SJSA1 (cell line): ENCODE results near the gene ERG. TPM values are rescaled to one million over a fixed set of nuclear protein-coding genes. Genes with fewer than 3 reads are reported as not detected.

Source experiments
- DNase-seq, 2 experiments: peaks; one replicate each; pipeline ENCODE4 v3.0.0-alpha.2; 2015 to 2020; ENCODE audit warnings: low spot score in 2 of 2, low read depth in 1 of 2
- H3K27ac ChIP-seq: fragments of 250-450 bp; sonication (Bioruptor Pico); 2 replicates; pipeline ENCODE4 v1.5.1; 2020; ENCODE audit warnings: mild to moderate bottlenecking, moderate library complexity
- H3K27me3 ChIP-seq: fragments of 250-450 bp; sonication (Bioruptor Pico); replicated peaks from 2 replicates; pipeline ENCODE4 v1.5.1; 2020; ENCODE audit warnings: mild to moderate bottlenecking, moderate library complexity
- H3K36me3 ChIP-seq: fragments of 250-450 bp; sonication (Bioruptor Pico); 2 replicates; pipeline ENCODE4 v1.5.1; 2020; ENCODE audit warnings: mild to moderate bottlenecking
- H3K4me1 ChIP-seq: fragments of 250-450 bp; sonication (Bioruptor Pico); replicated peaks from 2 replicates; pipeline ENCODE4 v1.6.1; 2021; ENCODE audit warnings: mild to moderate bottlenecking
- H3K4me3 ChIP-seq: fragments of 250-450 bp; sonication (Bioruptor Pico); 2 replicates; pipeline ENCODE4 v1.5.1; 2020; ENCODE audit warnings: mild to moderate bottlenecking
- H3K9me3 ChIP-seq: fragments of 250-450 bp; sonication (Bioruptor Pico); replicated peaks from 2 replicates; pipeline ENCODE4 v1.5.1; 2020; ENCODE audit warnings: mild to moderate bottlenecking
- total RNA-seq: library from RNA; depleted of rRNA; stranded (reverse); fragments of >200 nt; shearing (Covaris generic); gene quantifications from 2 replicates; pipeline ENCODE4 v1.2.3, GENCODE V29; 2014

Gene ERG
- total RNA-seq, 1 experiment from 2014 or later, result 0.89 TPM

GRCh38 chr21:38492007-38492406 is 6.3 kb downstream of the ERG start:
- Histone ChIP-seq H3K4me1 (peaks cover 20% of the 10 kb centered on the region), H3K36me3 (no peaks in the 10 kb centered on the region), H3K4me3 (no peak overlapping the region), H3K27me3 (no peaks in the 10 kb centered on the region), H3K27ac (no peak overlapping the region), H3K9me3 (no peaks in the 10 kb centered on the region)
- no peak for DNase-seq

- Histone ChIP-seq H3K36me3 (no peaks in the 10 kb centered on the region), H3K4me1 (peaks cover 22% of the 10 kb centered on the region), H3K4me3 (no peak overlapping the region), H3K27me3 (no peaks in the 10 kb centered on the region), H3K9me3 (no peaks in the 10 kb centered on the region), H3K27ac (no peak overlapping the region)
- DNase-seq, result no peak
These were observed 6.7 kb downstream of the ERG start for GRCh38 chr21:38491536-38491935.

GRCh38 chr21:38490411-38491020 is 7.8 kb downstream of the ERG start:
- no peak for DNase-seq
- H3K4me3 ChIP-seq, result no peak overlapping the region
- no peaks in the 10 kb centered on the region for H3K36me3 ChIP-seq
- H3K27me3 ChIP-seq, result no peaks in the 10 kb centered on the region
- no peak overlapping the region for H3K27ac ChIP-seq
- peaks cover 28% of the 10 kb centered on the region for H3K4me1 ChIP-seq
- H3K9me3 ChIP-seq, result no peaks in the 10 kb centered on the region

GRCh38 chr21:38489729-38490128 is 8.5 kb downstream of the ERG start:
- Histone ChIP-seq H3K4me1 (peaks cover 28% of the 10 kb centered on the region), H3K27ac (no peak overlapping the region), H3K36me3 (no peaks in the 10 kb centered on the region), H3K9me3 (no peaks in the 10 kb centered on the region), H3K4me3 (no peak overlapping the region), H3K27me3 (no peaks in the 10 kb centered on the region)
- no peak for DNase-seq

- Histone ChIP-seq H3K9me3 (no peaks in the 10 kb centered on the region), H3K27ac (no peak overlapping the region), H3K36me3 (no peaks in the 10 kb centered on the region), H3K27me3 (no peaks in the 10 kb centered on the region), H3K4me1 (peaks cover 28% of the 10 kb centered on the region), H3K4me3 (no peak overlapping the region)
- DNase-seq, result no peak
These were observed 9.0 kb downstream of the ERG start for GRCh38 chr21:38489271-38489652.

GRCh38 chr21:38488640-38489270 is 9.5 kb downstream of the ERG start:
- Histone ChIP-seq H3K27me3 (no peaks in the 10 kb centered on the region), H3K9me3 (no peaks in the 10 kb centered on the region), H3K27ac (0 out of 2 replicates have a peak overlapping the region, but pooled peaks have one; percentile 17), H3K36me3 (no peaks in the 10 kb centered on the region), H3K4me3 (no peak overlapping the region), H3K4me1 (peaks cover 28% of the 10 kb centered on the region)
- DNase-seq, result peak in 1 of 2 experiments; percentile 19

- H3K36me3 ChIP-seq, result no peaks in the 10 kb centered on the region
- H3K27ac ChIP-seq, result no peak overlapping the region
- H3K4me3 ChIP-seq, result no peak overlapping the region
- no peaks in the 10 kb centered on the region for H3K27me3 ChIP-seq
- DNase-seq, result peak in 1 of 2 experiments; percentile 60
- peaks cover 28% of the 10 kb centered on the region for H3K4me1 ChIP-seq
- H3K9me3 ChIP-seq, result no peaks in the 10 kb centered on the region
These were observed 10.2 kb downstream of the ERG start for GRCh38 chr21:38487901-38488639.

GRCh38 chr21:38486706-38487105 is 11.6 kb downstream of the ERG start:
- Histone ChIP-seq H3K36me3 (no peaks in the 10 kb centered on the region), H3K27me3 (no peaks in the 10 kb centered on the region), H3K9me3 (no peaks in the 10 kb centered on the region), H3K27ac (no peak overlapping the region), H3K4me3 (no peak overlapping the region), H3K4me1 (peaks cover 28% of the 10 kb centered on the region)
- DNase-seq, result no peak

GRCh38 chr21:38486221-38486620 is 12.1 kb downstream of the ERG start:
- no peak for DNase-seq
- Histone ChIP-seq H3K27me3 (no peaks in the 10 kb centered on the region), H3K4me3 (no peak overlapping the region), H3K9me3 (no peaks in the 10 kb centered on the region), H3K4me1 (peaks cover 28% of the 10 kb centered on the region), H3K27ac (no peak overlapping the region), H3K36me3 (no peaks in the 10 kb centered on the region)

- Histone ChIP-seq H3K27ac (no peak overlapping the region), H3K4me1 (no peaks in the 10 kb centered on the region; the same call in 1 of the 2 replicates), H3K9me3 (no peaks in the 10 kb centered on the region), H3K36me3 (no peaks in the 10 kb centered on the region), H3K4me3 (no peak overlapping the region), H3K27me3 (no peaks in the 10 kb centered on the region)
- DNase-seq, result no peak
These were observed 18.4 kb downstream of the ERG start for GRCh38 chr21:38479641-38480525.

- Histone ChIP-seq H3K9me3 (no peaks in the 10 kb centered on the region), H3K27me3 (no peaks in the 10 kb centered on the region), H3K4me3 (no peak overlapping the region), H3K4me1 (no peaks in the 10 kb centered on the region), H3K27ac (no peak overlapping the region), H3K36me3 (no peaks in the 10 kb centered on the region)
- DNase-seq, result no peak
These were observed 19.5 kb downstream of the ERG start for GRCh38 chr21:38478782-38479181.

- Histone ChIP-seq H3K27ac (no peak overlapping the region), H3K9me3 (no peaks in the 10 kb centered on the region), H3K4me3 (no peak overlapping the region), H3K4me1 (no peaks in the 10 kb centered on the region), H3K36me3 (no peaks in the 10 kb centered on the region), H3K27me3 (no peaks in the 10 kb centered on the region)
- DNase-seq, result no peak
These were observed 21.1 kb downstream of the ERG start for GRCh38 chr21:38477226-38477625.

- Histone ChIP-seq H3K4me1 (no peaks in the 10 kb centered on the region), H3K4me3 (no peak overlapping the region), H3K9me3 (no peaks in the 10 kb centered on the region), H3K36me3 (no peaks in the 10 kb centered on the region), H3K27me3 (no peaks in the 10 kb centered on the region), H3K27ac (no peak overlapping the region)
- no peak for DNase-seq
These were observed 21.9 kb downstream of the ERG start for GRCh38 chr21:38476385-38476784.
